DND-41 (cell line): ENCODE measurements around the gene ACOXL.

ENCODE experiments used
- EZH2 ChIP-seq: IDR thresholded peaks from 3 replicates; pipeline ENCODE4 v1.6.1; 2012; ENCODE audit warnings: borderline replicate concordance, low read depth, mild to moderate bottlenecking, moderate library complexity, low read length, inconsistent platforms; ENCODE audit not compliant: severe bottlenecking
- TF ChIP-seq, protein P1 (sequence below): IDR thresholded peaks from 2 replicates; pipeline ENCODE4 v1.5.1; 2012; ENCODE audit warnings: borderline replicate concordance, low read length, moderate library complexity, mild to moderate bottlenecking; ENCODE audit not compliant: poor library complexity, severe bottlenecking; ENCODE audit errors: extremely low read depth

DNA sequence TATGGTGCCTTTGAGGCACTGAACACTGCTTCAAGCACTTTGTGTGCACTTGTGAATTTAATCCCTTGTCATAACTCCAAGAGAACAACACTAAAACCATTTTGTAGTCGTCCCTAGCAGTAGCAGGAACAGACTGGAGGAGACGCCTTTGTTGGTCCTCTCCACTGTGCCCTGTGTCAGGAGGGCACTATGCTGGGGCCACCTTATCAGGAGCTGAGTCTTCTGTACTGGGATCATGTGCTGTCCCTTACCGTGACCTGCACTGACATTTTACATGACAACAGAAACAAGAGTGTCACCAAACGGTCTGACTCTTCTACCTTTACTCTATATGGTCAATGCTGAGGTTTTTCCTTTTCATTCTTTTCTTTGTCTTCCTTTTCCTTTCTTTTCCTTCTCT is 62.0 kb downstream of the ACOXL start:
- TF ChIP-seq, protein P1, sequence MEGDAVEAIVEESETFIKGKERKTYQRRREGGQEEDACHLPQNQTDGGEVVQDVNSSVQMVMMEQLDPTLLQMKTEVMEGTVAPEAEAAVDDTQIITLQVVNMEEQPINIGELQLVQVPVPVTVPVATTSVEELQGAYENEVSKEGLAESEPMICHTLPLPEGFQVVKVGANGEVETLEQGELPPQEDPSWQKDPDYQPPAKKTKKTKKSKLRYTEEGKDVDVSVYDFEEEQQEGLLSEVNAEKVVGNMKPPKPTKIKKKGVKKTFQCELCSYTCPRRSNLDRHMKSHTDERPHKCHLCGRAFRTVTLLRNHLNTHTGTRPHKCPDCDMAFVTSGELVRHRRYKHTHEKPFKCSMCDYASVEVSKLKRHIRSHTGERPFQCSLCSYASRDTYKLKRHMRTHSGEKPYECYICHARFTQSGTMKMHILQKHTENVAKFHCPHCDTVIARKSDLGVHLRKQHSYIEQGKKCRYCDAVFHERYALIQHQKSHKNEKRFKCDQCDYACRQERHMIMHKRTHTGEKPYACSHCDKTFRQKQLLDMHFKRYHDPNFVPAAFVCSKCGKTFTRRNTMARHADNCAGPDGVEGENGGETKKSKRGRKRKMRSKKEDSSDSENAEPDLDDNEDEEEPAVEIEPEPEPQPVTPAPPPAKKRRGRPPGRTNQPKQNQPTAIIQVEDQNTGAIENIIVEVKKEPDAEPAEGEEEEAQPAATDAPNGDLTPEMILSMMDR: no peak
- TF ChIP-seq EZH2: no peak
